Testis (tissue), 2 donors: Measurements from ENCODE around the gene FAM181A.

Experiments
- CTCF ChIP-seq, 3 experiments: fragments of 450-650 bp in 2 of 3; fragments of 200-600 bp in 1 of 3; sonication (generic) in 1 of 3; IDR thresholded peaks; one replicate each; pipeline ENCODE4 v1.5.1; 2016 to 2019; ENCODE audit warnings: antibody characterized with exemption in 3 of 3, mild to moderate bottlenecking in 2 of 3, moderate library complexity in 1 of 3
- POLR2A ChIP-seq: fragments of 450-650 bp; IDR thresholded peaks from one replicate; pipeline ENCODE4 v1.6.1; 2017; ENCODE audit warnings: antibody characterized with exemption, mild to moderate bottlenecking, moderate library complexity

- TF ChIP-seq CTCF (IDR thresholded peaks at IDR 0.05) (no peak), POLR2A (no peak)
Observed at GRCh38 chr14:93903342-93904184, 23.6 kb upstream of the FAM181A start.
